Keratinocyte (primary cell): ENCODE data around the gene NMNAT1. TPM values are rescaled to one million over a fixed set of nuclear protein-coding genes. Genes with fewer than 3 reads are reported as not detected.
A peak's percentile ranks its signal among the peaks of the same experiment; 100 is the strongest.

ENCODE experiments used
- DNase-seq: peaks from one replicate; pipeline ENCODE4 v3.0.0-alpha.2; 2011; ENCODE audit warnings: low read depth, missing footprints, low spot score
- FAIRE-seq: peaks from 2 replicates; lab custom pipeline; 2011; peaks lifted over from hg19 to GRCh38; lab: Jason Lieb, UNC
- H2AFZ ChIP-seq: 2 replicates; pipeline ENCODE4 v1.6.0; 2012; ENCODE audit warnings: low read length, control low read depth, inconsistent platforms; ENCODE audit not compliant: control insufficient read depth
- H3K27ac ChIP-seq: 2 replicates; pipeline ENCODE4 v1.5.1; 2011; ENCODE audit warnings: low read length; ENCODE audit not compliant: control insufficient read depth, insufficient read depth
- H3K27me3 ChIP-seq: 3 replicates; pipeline ENCODE4 v1.6.0; 2011; ENCODE audit warnings: low read length; ENCODE audit not compliant: control insufficient read depth, insufficient read depth; ENCODE audit errors: extremely low read depth
- H3K36me3 ChIP-seq, 2 experiments: 2 replicates in 1 of 2; 3 replicates in 1 of 2; pipeline ENCODE4 v1.5.1; 2011; ENCODE audit warnings: low read length in 2 of 2, mild to moderate bottlenecking in 1 of 2; ENCODE audit not compliant: control insufficient read depth in 2 of 2, insufficient read depth in 2 of 2; ENCODE audit errors: extremely low read depth in 1 of 2
- H3K4me1 ChIP-seq: 3 replicates; pipeline ENCODE4 v1.5.1; 2011; ENCODE audit warnings: low read length; ENCODE audit not compliant: control insufficient read depth, insufficient read depth; ENCODE audit errors: extremely low read depth
- H3K4me2 ChIP-seq: 3 replicates; pipeline ENCODE4 v1.6.0; 2011; ENCODE audit warnings: low read depth, low read length; ENCODE audit not compliant: control insufficient read depth, insufficient read depth; ENCODE audit errors: extremely low read depth
- H3K4me3 ChIP-seq, 3 experiments: fragments of 200-600 bp in 1 of 3; sonication (generic) in 1 of 3; 2 replicates in 2 of 3; 3 replicates in 1 of 3; pipeline ENCODE4 v1.5.1; 2011 to 2016; ENCODE audit warnings: low read length in 3 of 3, mild to moderate bottlenecking in 3 of 3, control low read depth in 2 of 3, inconsistent platforms in 1 of 3, low read depth in 1 of 3, mixed read lengths in 1 of 3, mixed run types in 1 of 3, moderate library complexity in 1 of 3; ENCODE audit not compliant: control insufficient read depth in 2 of 3, insufficient read depth in 2 of 3; ENCODE audit errors: extremely low read depth in 1 of 3
- H3K79me2 ChIP-seq: 2 replicates; pipeline ENCODE4 v1.6.0; 2012; ENCODE audit warnings: low read length; ENCODE audit not compliant: control insufficient read depth, insufficient read depth
- H3K9ac ChIP-seq: 3 replicates; pipeline ENCODE4 v1.6.0; 2011; ENCODE audit warnings: low read length; ENCODE audit not compliant: control insufficient read depth, insufficient read depth; ENCODE audit errors: extremely low read depth
- H3K9me1 ChIP-seq: 3 replicates; pipeline ENCODE4 v1.6.0; 2011; ENCODE audit warnings: low read length; ENCODE audit not compliant: control insufficient read depth, insufficient read depth; ENCODE audit errors: extremely low read depth
- H3K9me3 ChIP-seq: 2 replicates; pipeline ENCODE4 v1.5.1; 2012; ENCODE audit warnings: low read depth, low read length; ENCODE audit not compliant: control insufficient read depth
- H4K20me1 ChIP-seq: 3 replicates; pipeline ENCODE4 v1.6.0; 2011; ENCODE audit warnings: low read length; ENCODE audit not compliant: control insufficient read depth, insufficient read depth; ENCODE audit errors: extremely low read depth
- EZH2 ChIP-seq: IDR thresholded peaks from one replicate; pipeline ENCODE4 v1.6.1; 2012; ENCODE audit warnings: inconsistent platforms, mild to moderate bottlenecking, low read length, moderate library complexity
- dilution Hi-C: fragments of 300-500 bp; cut with MboI; formaldehyde crosslinking; loops from one replicate; pipeline ENCODE4 v1.7.0; 2020; ENCODE audit warnings: low sequenced_read_pairs; ENCODE audit not compliant: extremely low pct_ligation_motif_present
- polyA plus RNA-seq, 5 experiments: library from polyadenylated mRNA; depleted of rRNA in 3 of 5; stranded (reverse) in 3 of 5; stranded (forward) in 1 of 5; unstranded in 1 of 5; fragments of >200 nt; gene quantifications; 1 replicate in 1 of 5; 2 replicates in 3 of 5; 3 replicates in 1 of 5; pipeline versions ENCODE4 v1.2.1 to v1.2.3, GENCODE V29; 2011 to 2012; ENCODE audit warnings: missing spikeins in 2 of 5, low read depth in 1 of 5, low replicate concordance in 1 of 5
- TF ChIP-seq, protein P1 (sequence below), 3 experiments: IDR thresholded peaks in 1 of 3; conservative IDR thresholded peaks in 1 of 3; optimal IDR thresholded peaks in 1 of 3; 2 replicates in 2 of 3; 3 replicates in 1 of 3; pipeline versions ENCODE3 to v1.5.1; 2011; ENCODE audit warnings: low read length in 3 of 3, mild to moderate bottlenecking in 3 of 3, moderate library complexity in 2 of 3, control low read depth in 1 of 3, inconsistent platforms in 1 of 3; ENCODE audit not compliant: insufficient read depth in 2 of 3; ENCODE audit errors: extremely low read depth in 1 of 3

Gene NMNAT1
- polyA plus RNA-seq, 1 donor (not counting 4 experiments of a cell fraction or from before 2014, with no cell fraction given) = 16.2 TPM

DNA sequence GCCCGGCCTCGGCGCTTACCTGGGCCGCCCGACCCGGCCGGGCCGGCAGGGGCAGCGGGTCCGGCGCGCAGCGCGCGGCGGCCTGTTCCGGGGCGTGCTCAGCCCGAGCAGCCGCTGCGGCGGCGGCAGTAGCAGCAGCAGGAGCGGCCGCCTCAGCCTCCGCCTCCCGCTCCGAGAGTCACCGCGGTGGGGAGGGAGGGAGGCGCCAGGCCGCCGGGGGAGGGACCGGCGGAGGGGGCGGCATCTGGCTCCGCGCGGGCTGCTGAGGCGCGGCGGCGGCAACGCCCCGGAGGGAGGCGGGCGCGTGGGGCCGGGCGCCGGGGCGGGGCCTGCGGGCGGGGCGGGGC, 33.2 kb upstream of the NMNAT1 start, which contains the start of gene CTNNBIP1:
Gene CTNNBIP1, minus strand, starts transcription at position 194 of the 347 bp plus-strand sequence. CDS start 38,205 bp downstream, outside the sequence.
- peaks cover 29% of the 10 kb centered on the region for H3K79me2 ChIP-seq
- H3K36me3 ChIP-seq = no peaks in the 10 kb centered on the region
- H3K4me3 ChIP-seq = peak within 1 kb of the TSS; percentile 83 to 97 (median 93)
- H3K9me3 ChIP-seq = no peaks in the 10 kb centered on the region
- H3K27ac ChIP-seq = peak within 1 kb of the TSS; percentile 96
- no peak for DNase-seq
- TF ChIP-seq, protein P1, sequence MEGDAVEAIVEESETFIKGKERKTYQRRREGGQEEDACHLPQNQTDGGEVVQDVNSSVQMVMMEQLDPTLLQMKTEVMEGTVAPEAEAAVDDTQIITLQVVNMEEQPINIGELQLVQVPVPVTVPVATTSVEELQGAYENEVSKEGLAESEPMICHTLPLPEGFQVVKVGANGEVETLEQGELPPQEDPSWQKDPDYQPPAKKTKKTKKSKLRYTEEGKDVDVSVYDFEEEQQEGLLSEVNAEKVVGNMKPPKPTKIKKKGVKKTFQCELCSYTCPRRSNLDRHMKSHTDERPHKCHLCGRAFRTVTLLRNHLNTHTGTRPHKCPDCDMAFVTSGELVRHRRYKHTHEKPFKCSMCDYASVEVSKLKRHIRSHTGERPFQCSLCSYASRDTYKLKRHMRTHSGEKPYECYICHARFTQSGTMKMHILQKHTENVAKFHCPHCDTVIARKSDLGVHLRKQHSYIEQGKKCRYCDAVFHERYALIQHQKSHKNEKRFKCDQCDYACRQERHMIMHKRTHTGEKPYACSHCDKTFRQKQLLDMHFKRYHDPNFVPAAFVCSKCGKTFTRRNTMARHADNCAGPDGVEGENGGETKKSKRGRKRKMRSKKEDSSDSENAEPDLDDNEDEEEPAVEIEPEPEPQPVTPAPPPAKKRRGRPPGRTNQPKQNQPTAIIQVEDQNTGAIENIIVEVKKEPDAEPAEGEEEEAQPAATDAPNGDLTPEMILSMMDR (optimal IDR thresholded peaks at IDR 0.05 in 1 of 3, IDR thresholded peaks at IDR 0.05 in 1 of 3, conservative IDR thresholded peaks at IDR 0.05 in 1 of 3; ENCODE audit: extremely low read depth in 1 of 3, insufficient read depth in 2 of 3, low read length in 3 of 3) = no peak
- dilution Hi-C loops = no loop called here
- peak within 1 kb of the TSS; percentile 98 for H3K4me2 ChIP-seq
- H3K9ac ChIP-seq = peak within 1 kb of the TSS; percentile 88
- H3K4me1 ChIP-seq = peaks cover 41% of the 10 kb centered on the region
- H3K9me1 ChIP-seq = no peaks in the 10 kb centered on the region
- FAIRE-seq = no peak
- H4K20me1 ChIP-seq = no peaks in the 10 kb centered on the region
- no peaks in the 10 kb centered on the region for H3K27me3 ChIP-seq
- peak within 1 kb of the TSS; percentile 95 for H2AFZ ChIP-seq

DNA sequence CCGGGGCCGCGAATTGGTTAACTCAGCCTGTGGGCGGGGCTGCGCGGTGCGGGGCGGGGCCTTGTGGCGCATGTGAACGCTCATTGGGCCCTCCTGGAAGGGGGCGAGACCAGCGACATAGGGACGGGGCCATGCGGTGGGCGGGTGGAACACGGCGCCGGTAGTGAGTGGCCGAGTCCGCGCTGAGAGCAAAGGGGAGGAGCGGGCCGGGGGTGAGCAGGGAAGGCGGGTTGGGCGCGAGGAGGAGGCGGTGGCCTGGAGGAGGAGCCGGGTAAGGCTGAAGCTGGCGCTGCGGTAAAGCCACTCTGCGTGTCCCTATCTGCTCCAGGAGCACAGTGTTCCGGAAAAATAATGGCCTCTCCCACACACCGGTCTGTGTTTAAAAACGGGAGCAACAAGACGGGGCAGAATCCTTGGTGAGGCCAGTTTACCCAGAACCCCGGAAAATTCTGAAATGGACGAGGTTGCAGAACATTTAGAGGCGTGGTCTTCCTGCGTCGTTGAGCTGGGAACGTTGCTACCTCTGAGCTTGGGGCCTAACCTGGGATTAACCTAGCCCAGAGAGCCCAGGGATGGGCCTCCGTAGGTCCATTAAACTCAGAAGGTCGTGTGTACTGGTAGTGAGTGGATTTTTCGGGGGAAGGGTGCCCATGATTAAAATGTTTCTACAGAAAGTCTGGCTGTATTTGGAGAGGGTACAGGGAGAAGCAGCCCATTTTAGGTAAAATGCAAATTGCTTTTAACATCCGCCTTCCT, 32.7 kb upstream of the NMNAT1 start:
- H3K27me3 ChIP-seq = no peaks in the 10 kb centered on the region
- H3K36me3 ChIP-seq = no peaks in the 10 kb centered on the region
- H3K9me3 ChIP-seq = no peaks in the 10 kb centered on the region
- TF ChIP-seq, protein P1 (optimal IDR thresholded peaks at IDR 0.05 in 1 of 3, IDR thresholded peaks at IDR 0.05 in 1 of 3, conservative IDR thresholded peaks at IDR 0.05 in 1 of 3; ENCODE audit: extremely low read depth in 1 of 3, insufficient read depth in 2 of 3, low read length in 3 of 3) = no peak
- no peak for TF ChIP-seq EZH2
- H3K4me2 ChIP-seq = peak overlapping the region; percentile 98
- no peaks in the 10 kb centered on the region for H3K9me1 ChIP-seq
- H3K4me1 ChIP-seq = peaks cover 38% of the 10 kb centered on the region
- dilution Hi-C loops = no loop called here
- peak overlapping the region; percentile 36 to 97 (median 86) for H3K4me3 ChIP-seq
- peaks cover 26% of the 10 kb centered on the region for H3K79me2 ChIP-seq
- FAIRE-seq = peak; percentile 67
- DNase-seq = peak; percentile 87
- H4K20me1 ChIP-seq = no peaks in the 10 kb centered on the region
- H3K27ac ChIP-seq = peak overlapping the region; percentile 96
- H3K9ac ChIP-seq = peak overlapping the region; percentile 88
- peak overlapping the region; percentile 95 for H2AFZ ChIP-seq
